ENCODE measurements around the gene EFEMP2. TPM values are rescaled to one million over a fixed set of nuclear protein-coding genes. Genes with fewer than 3 reads are reported as not detected.

EFEMP2 gene
- total RNA-seq, 1 experiment from 2014 or later = 3.4 TPM

GRCh38 chr11:65851811-65852507, 20.6 kb downstream of the EFEMP2 start:
- no peak for TF ChIP-seq CTCF (IDR thresholded peaks at IDR 0.05; ENCODE audit: unreplicated experiment)
- intact Hi-C loops (cut with micrococcal nuclease; ENCODE audit: unreplicated experiment) = no loop called here
- BruUV-seq (replicated peaks) = no TSS peak
- no peaks in the 10 kb centered on the region for H3K27me3 Mint-ChIP-seq (ENCODE audit: unreplicated experiment)
- H3K36me3 Mint-ChIP-seq (ENCODE audit: insufficient read depth, unreplicated experiment) = peaks cover 88% of the 10 kb centered on the region
- peak overlapping the region; percentile 79 for H3K27ac Mint-ChIP-seq (ENCODE audit: unreplicated experiment)
- no peak overlapping the region for H3K4me3 Mint-ChIP-seq (ENCODE audit: low read depth, unreplicated experiment)
- no peaks in the 10 kb centered on the region for H3K9me3 Mint-ChIP-seq (ENCODE audit: low read depth, unreplicated experiment)
- no peak for DNase-seq
- peaks cover 31% of the 10 kb centered on the region for H3K4me1 Mint-ChIP-seq (ENCODE audit: low read depth, unreplicated experiment)
- CTCF ChIA-PET = interaction anchor here (0.6 to 0.7 kb wide), 2 partner anchors 47 to 72 kb away, joined by 3 to 4 read pairs; no protein-coding TSS in a partner anchor

GRCh38 chr11:65851083-65851579, 21.5 kb downstream of the EFEMP2 start:
- no TSS peak for BruUV-seq (replicated peaks)
- DNase-seq = no peak
- H3K4me1 Mint-ChIP-seq (ENCODE audit: low read depth, unreplicated experiment) = peaks cover 23% of the 10 kb centered on the region
- CTCF ChIA-PET = interaction anchor here (0.7 kb wide), 1 partner anchor 71 kb away, joined by 3 read pairs; no protein-coding TSS in a partner anchor
- H3K4me3 Mint-ChIP-seq (ENCODE audit: low read depth, unreplicated experiment) = no peak overlapping the region
- TF ChIP-seq CTCF (IDR thresholded peaks at IDR 0.05; ENCODE audit: unreplicated experiment) = peak; percentile 27
- intact Hi-C loops (cut with micrococcal nuclease; ENCODE audit: unreplicated experiment) = no loop called here
- H3K36me3 Mint-ChIP-seq (ENCODE audit: insufficient read depth, unreplicated experiment) = peaks cover 84% of the 10 kb centered on the region
- H3K9me3 Mint-ChIP-seq (ENCODE audit: low read depth, unreplicated experiment) = no peaks in the 10 kb centered on the region
- no peak overlapping the region for H3K27ac Mint-ChIP-seq (ENCODE audit: unreplicated experiment)
- no peaks in the 10 kb centered on the region for H3K27me3 Mint-ChIP-seq (ENCODE audit: unreplicated experiment)

- Mint-ChIP-seq H3K27me3 (ENCODE audit: unreplicated experiment) (no peaks in the 10 kb centered on the region), H3K36me3 (ENCODE audit: insufficient read depth, unreplicated experiment) (peaks cover 80% of the 10 kb centered on the region), H3K9me3 (ENCODE audit: low read depth, unreplicated experiment) (no peaks in the 10 kb centered on the region), H3K27ac (ENCODE audit: unreplicated experiment) (no peak overlapping the region), H3K4me3 (ENCODE audit: low read depth, unreplicated experiment) (no peak overlapping the region), H3K4me1 (ENCODE audit: low read depth, unreplicated experiment) (peaks cover 20% of the 10 kb centered on the region)
- DNase-seq = no peak
- intact Hi-C loops (cut with micrococcal nuclease; ENCODE audit: unreplicated experiment) = no loop called here
- no TSS peak for BruUV-seq (replicated peaks)
- CTCF ChIA-PET = interaction anchor here (2.3 kb wide), 1 partner anchor 9 kb away, joined by 6 read pairs; the partner anchor contains the start of gene MUS81
- TF ChIP-seq CTCF (IDR thresholded peaks at IDR 0.05; ENCODE audit: unreplicated experiment) = no peak
Observed at GRCh38 chr11:65850217-65851082, 22.1 kb downstream of the EFEMP2 start.

GRCh38 chr11:65849771-65850216, 22.8 kb downstream of the EFEMP2 start:
- intact Hi-C loops (cut with micrococcal nuclease; ENCODE audit: unreplicated experiment) = no loop called here
- TF ChIP-seq CTCF (IDR thresholded peaks at IDR 0.05; ENCODE audit: unreplicated experiment) = no peak
- no TSS peak for BruUV-seq (replicated peaks)
- H3K4me3 Mint-ChIP-seq (ENCODE audit: low read depth, unreplicated experiment) = no peak overlapping the region
- no peak overlapping the region for H3K27ac Mint-ChIP-seq (ENCODE audit: unreplicated experiment)
- peaks cover 73% of the 10 kb centered on the region for H3K36me3 Mint-ChIP-seq (ENCODE audit: insufficient read depth, unreplicated experiment)
- CTCF ChIA-PET = interaction anchor here (2.3 kb wide), 1 partner anchor 10 kb away, joined by 6 read pairs; the partner anchor contains the start of gene MUS81
- no peak for DNase-seq
- H3K27me3 Mint-ChIP-seq (ENCODE audit: unreplicated experiment) = no peaks in the 10 kb centered on the region
- peaks cover 15% of the 10 kb centered on the region for H3K4me1 Mint-ChIP-seq (ENCODE audit: low read depth, unreplicated experiment)
- H3K9me3 Mint-ChIP-seq (ENCODE audit: low read depth, unreplicated experiment) = no peaks in the 10 kb centered on the region
